ENCODE results near the gene TEKT4.

DNA sequence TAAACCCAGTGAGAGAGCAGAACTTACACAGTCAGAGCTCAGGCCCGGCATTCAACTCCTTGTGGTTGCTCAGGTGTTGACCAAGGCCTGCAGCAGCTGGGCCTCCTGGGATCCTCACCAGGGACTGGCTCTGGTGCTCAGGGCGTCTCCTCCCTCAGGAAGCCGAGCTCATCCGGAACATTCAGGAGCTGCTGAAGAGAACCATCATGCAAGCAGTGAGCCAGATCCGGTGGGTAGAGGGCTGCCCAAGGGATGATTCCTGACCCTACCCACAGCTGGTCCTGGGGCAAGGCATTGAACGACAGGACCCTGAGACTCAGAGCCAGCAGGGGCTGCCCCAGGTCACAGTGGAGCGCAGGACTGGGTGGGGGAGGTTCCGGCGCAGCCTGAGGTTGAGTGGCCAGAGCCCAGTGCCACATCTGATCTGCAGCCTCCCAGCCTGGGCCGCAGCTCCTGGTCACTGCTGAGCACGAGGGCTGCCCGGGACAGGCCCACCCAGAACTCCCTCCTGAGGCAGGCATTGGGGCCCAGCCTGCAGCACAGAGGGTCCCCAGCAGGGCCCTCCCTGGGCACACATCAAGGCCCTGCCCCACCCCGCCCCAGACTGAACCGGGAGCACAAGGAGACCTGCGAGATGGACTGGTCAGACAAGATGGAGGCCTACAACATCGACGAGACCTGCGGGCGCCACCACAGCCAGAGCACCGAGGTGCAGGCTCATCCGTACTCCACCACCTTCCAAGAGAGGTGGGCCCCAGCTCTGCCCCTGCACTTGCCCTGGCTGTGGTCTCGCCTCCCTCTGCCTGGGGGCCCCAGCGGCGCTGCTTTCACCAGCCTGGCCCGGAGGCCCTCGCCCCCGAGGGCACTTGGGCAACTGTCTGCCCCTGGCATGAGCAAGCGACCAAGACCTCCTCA is 2.4 kb downstream of the TEKT4 start:
- TF ChIP-seq POLR2A (IDR thresholded peaks at IDR 0.05): no peak
- TF ChIP-seq, protein P1, sequence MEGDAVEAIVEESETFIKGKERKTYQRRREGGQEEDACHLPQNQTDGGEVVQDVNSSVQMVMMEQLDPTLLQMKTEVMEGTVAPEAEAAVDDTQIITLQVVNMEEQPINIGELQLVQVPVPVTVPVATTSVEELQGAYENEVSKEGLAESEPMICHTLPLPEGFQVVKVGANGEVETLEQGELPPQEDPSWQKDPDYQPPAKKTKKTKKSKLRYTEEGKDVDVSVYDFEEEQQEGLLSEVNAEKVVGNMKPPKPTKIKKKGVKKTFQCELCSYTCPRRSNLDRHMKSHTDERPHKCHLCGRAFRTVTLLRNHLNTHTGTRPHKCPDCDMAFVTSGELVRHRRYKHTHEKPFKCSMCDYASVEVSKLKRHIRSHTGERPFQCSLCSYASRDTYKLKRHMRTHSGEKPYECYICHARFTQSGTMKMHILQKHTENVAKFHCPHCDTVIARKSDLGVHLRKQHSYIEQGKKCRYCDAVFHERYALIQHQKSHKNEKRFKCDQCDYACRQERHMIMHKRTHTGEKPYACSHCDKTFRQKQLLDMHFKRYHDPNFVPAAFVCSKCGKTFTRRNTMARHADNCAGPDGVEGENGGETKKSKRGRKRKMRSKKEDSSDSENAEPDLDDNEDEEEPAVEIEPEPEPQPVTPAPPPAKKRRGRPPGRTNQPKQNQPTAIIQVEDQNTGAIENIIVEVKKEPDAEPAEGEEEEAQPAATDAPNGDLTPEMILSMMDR (IDR thresholded peaks at IDR 0.05): no peak

All from thyroid gland (tissue), 4 donors.